Liver (tissue), 9 donors: Measurements from ENCODE around the gene DEFB114. TPM values are rescaled to one million over a fixed set of nuclear protein-coding genes. Genes with fewer than 3 reads are reported as not detected.

Experiments
- DNase-seq: peaks from one replicate; pipeline ENCODE4 v3.0.0-alpha.2; 2017; ENCODE audit warnings: low spot score
- H3K27ac ChIP-seq, 2 donors: one replicate each; pipeline ENCODE4 v1.7.0; 2013; ENCODE audit warnings: inconsistent platforms in 2 of 2, low read length in 2 of 2, control low read depth in 1 of 2, low read depth in 1 of 2, mild to moderate bottlenecking in 1 of 2
- H3K27me3 ChIP-seq, 4 donors: one replicate each; pipeline versions ENCODE4 v1.6.1 to v1.7.0; 2013; ENCODE audit warnings: low read length in 3 of 4, inconsistent platforms in 1 of 4, mild to moderate bottlenecking in 1 of 4, moderate library complexity in 1 of 4; ENCODE audit not compliant: control insufficient read depth in 4 of 4, insufficient read depth in 4 of 4
- H3K36me3 ChIP-seq, 4 donors: one replicate each; pipeline versions ENCODE4 v1.6.1 to v1.7.0; 2013; ENCODE audit warnings: low read length in 3 of 4, mild to moderate bottlenecking in 3 of 4, low read depth in 1 of 4, moderate library complexity in 1 of 4; ENCODE audit not compliant: control insufficient read depth in 4 of 4, insufficient read depth in 3 of 4
- H3K4me1 ChIP-seq, 4 donors: one replicate each; pipeline versions ENCODE4 v1.6.1 to v1.7.0; 2013; ENCODE audit warnings: low read length in 3 of 4, mild to moderate bottlenecking in 3 of 4, moderate library complexity in 1 of 4; ENCODE audit not compliant: control insufficient read depth in 4 of 4, insufficient read depth in 4 of 4
- H3K4me3 ChIP-seq, 3 donors: one replicate each; pipeline versions ENCODE4 v1.6.1 to v1.7.0; 2013; ENCODE audit warnings: low read length in 3 of 3, control low read depth in 1 of 3, low read depth in 1 of 3, mild to moderate bottlenecking in 1 of 3
- H3K9ac ChIP-seq, 2 donors: one replicate each; pipeline ENCODE4 v1.7.0; 2013; ENCODE audit warnings: low read length in 2 of 2, mild to moderate bottlenecking in 2 of 2, moderate library complexity in 2 of 2, control low read depth in 1 of 2, low read depth in 1 of 2
- H3K9me3 ChIP-seq, 4 donors: one replicate each; pipeline versions ENCODE4 v1.6.1 to v1.7.0; 2013; ENCODE audit warnings: low read length in 3 of 4; ENCODE audit not compliant: control insufficient read depth in 4 of 4
- EGR1 ChIP-seq, 2 donors: IDR thresholded peaks; 2 replicates each; pipeline ENCODE4 v1.6.1; 2016 to 2018; ENCODE audit warnings: antibody characterized with exemption in 2 of 2, low read depth in 2 of 2
- FOXA1 ChIP-seq: IDR thresholded peaks from 2 replicates; pipeline ENCODE4 v1.6.1; 2016; ENCODE audit warnings: antibody characterized with exemption
- FOXA2 ChIP-seq: IDR thresholded peaks from 2 replicates; pipeline ENCODE4 v1.6.1; 2016; ENCODE audit warnings: antibody characterized with exemption
- GABPA ChIP-seq, 2 donors: IDR thresholded peaks in 1 of 2; conservative IDR thresholded peaks in 1 of 2; 2 replicates each; pipeline ENCODE4 v1.6.1; 2016; ENCODE audit warnings: antibody characterized with exemption in 2 of 2, mild to moderate bottlenecking in 1 of 2, moderate library complexity in 1 of 2
- HNF4A ChIP-seq, 2 donors: conservative IDR thresholded peaks; 2 replicates each; pipeline ENCODE4 v1.6.1; 2016; ENCODE audit warnings: antibody characterized with exemption in 2 of 2, mild to moderate bottlenecking in 2 of 2
- HNF4G ChIP-seq: IDR thresholded peaks from 2 replicates; pipeline ENCODE4 v1.6.1; 2016; ENCODE audit warnings: antibody characterized with exemption
- NR2F2 ChIP-seq: IDR thresholded peaks from 2 replicates; pipeline ENCODE4 v1.6.1; 2016; ENCODE audit warnings: antibody characterized with exemption
- RXRA ChIP-seq, 2 donors: IDR thresholded peaks; 2 replicates each; pipeline ENCODE4 v1.6.1; 2017 to 2018; ENCODE audit warnings: antibody characterized with exemption in 2 of 2, mild to moderate bottlenecking in 1 of 2
- SP1 ChIP-seq: IDR thresholded peaks from 2 replicates; pipeline ENCODE4 v1.6.1; 2018; ENCODE audit warnings: antibody characterized with exemption, mild to moderate bottlenecking
- TAF1 ChIP-seq: conservative IDR thresholded peaks from 2 replicates; pipeline ENCODE4 v1.6.1; 2016; ENCODE audit warnings: antibody characterized with exemption, mild to moderate bottlenecking
- YY1 ChIP-seq: IDR thresholded peaks from 2 replicates; pipeline ENCODE4 v1.6.1; 2016; ENCODE audit warnings: antibody characterized with exemption, mild to moderate bottlenecking
- WGBS: extraction: QIAGEN DNeasy Blood & Tissue Kit; methylation state at CpG from one replicate; pipeline ENCODE4 v1.1.7; 2013; 5-methylcytosine and 5-hydroxymethylcytosine counted together
- polyA plus RNA-seq, 2 donors: library from polyadenylated mRNA; stranded (reverse) in 1 of 2; unstranded in 1 of 2; fragments of 200-250 nt in 1 of 2; fragments of >200 nt in 1 of 2; fragmentation: Nextera tagmentation in 1 of 2; extraction: Ambion mirVana in 1 of 2; gene quantifications; one replicate each; pipeline versions ENCODE4 v1.2.1 to v1.2.3, GENCODE V29; 2013 to 2015
- total RNA-seq, 2 donors: library from RNA; depleted of rRNA; stranded (reverse); fragments of >200 nt; gene quantifications; one replicate each; pipeline ENCODE4 v1.2.3, GENCODE V29; 2014
- TF ChIP-seq, protein P1 (sequence below): IDR thresholded peaks from 2 replicates; pipeline ENCODE4 v1.6.1; 2016; ENCODE audit warnings: antibody characterized with exemption
- TF ChIP-seq, protein P2 (sequence below): IDR thresholded peaks from 2 replicates; pipeline ENCODE4 v1.6.1; 2016; ENCODE audit warnings: antibody characterized with exemption
- TF ChIP-seq, protein P3 (sequence below): IDR thresholded peaks from 2 replicates; pipeline ENCODE4 v1.6.1; 2016; ENCODE audit warnings: antibody characterized with exemption, mild to moderate bottlenecking
- TF ChIP-seq, protein P4 (sequence below): fragments of 150-350 bp; IDR thresholded peaks from 2 replicates; pipeline ENCODE4 v1.5.1; 2017; ENCODE audit warnings: improper control_type of control experiment, low read depth, low read length; ENCODE audit not compliant: missing input control
- donor health status: healthy.
- donor health status: healthy.
- donor health status: healthy.
- donor health status: healthy.
- donor health status: healthy.

Gene DEFB114
- total and polyA plus RNA-seq, 4 donors: not detected

DNA sequence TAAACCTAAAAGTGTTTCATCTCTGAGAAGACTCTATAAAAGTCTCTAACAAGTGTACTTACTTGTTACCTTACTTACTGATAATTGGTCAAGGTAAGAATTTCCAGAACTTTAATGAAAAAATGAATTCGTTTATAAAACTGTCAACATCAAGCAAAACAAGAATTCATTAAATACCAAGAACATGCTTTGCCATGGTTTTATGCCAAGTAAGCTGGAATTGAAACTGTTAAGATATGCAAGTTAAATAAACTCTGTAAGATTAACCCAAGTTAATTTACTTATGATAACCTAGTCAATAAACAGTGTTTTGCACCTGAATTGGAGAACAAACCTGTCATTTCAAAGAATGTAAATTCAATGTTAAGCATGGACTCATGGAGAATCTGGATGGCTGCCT, 22.6 kb upstream of the DEFB114 start (continued):
- TF ChIP-seq, protein P1, sequence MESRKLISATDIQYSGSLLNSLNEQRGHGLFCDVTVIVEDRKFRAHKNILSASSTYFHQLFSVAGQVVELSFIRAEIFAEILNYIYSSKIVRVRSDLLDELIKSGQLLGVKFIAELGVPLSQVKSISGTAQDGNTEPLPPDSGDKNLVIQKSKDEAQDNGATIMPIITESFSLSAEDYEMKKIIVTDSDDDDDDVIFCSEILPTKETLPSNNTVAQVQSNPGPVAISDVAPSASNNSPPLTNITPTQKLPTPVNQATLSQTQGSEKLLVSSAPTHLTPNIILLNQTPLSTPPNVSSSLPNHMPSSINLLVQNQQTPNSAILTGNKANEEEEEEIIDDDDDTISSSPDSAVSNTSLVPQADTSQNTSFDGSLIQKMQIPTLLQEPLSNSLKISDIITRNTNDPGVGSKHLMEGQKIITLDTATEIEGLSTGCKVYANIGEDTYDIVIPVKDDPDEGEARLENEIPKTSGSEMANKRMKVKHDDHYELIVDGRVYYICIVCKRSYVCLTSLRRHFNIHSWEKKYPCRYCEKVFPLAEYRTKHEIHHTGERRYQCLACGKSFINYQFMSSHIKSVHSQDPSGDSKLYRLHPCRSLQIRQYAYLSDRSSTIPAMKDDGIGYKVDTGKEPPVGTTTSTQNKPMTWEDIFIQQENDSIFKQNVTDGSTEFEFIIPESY: no peak
- TF ChIP-seq FOXA2 (no peak), YY1 (no peak), NR2F2 (no peak)

DNA sequence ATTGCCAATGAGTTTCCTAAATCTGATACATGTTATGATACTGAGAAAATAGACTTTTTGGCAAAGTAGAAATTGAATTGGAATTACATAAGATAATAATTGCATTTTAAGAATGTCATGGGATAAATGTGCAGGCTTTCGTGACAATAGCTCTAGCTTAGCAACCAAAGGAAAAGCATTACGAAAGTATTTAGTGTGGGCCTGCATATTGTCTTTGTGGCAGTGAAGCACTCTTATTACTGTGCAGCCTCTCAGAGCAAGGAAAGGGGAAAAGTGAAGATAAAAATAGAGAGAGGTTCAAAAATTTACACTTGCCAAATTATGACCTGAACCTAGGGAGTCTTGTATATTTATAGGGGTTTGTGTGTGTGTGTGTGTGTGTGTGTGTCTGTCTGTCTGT, 18.1 kb upstream of the DEFB114 start:
- H3K4me1 ChIP-seq: peaks cover 0 to 3% (median 0%) of the 10 kb centered on the region in 4 donors
- no peak for DNase-seq
- no peak overlapping the region for H3K27ac ChIP-seq
- no peaks in the 10 kb centered on the region for H3K9me3 ChIP-seq
- H3K27me3 ChIP-seq: no peaks in the 10 kb centered on the region
- TF ChIP-seq HNF4G (no peak), TAF1 (no peak), RXRA (IDR thresholded peaks at IDR 0.05) (no peak), FOXA2 (no peak), FOXA1 (no peak), GABPA (IDR thresholded peaks at IDR 0.05 in 1 of 2, conservative IDR thresholded peaks at IDR 0.05 in 1 of 2) (no peak), YY1 (no peak), HNF4A (conservative IDR thresholded peaks at IDR 0.05) (no peak), SP1 (no peak), EGR1 (IDR thresholded peaks at IDR 0.05; ENCODE audit: low read depth in 2 of 2) (no peak)
- TF ChIP-seq, protein P2, sequence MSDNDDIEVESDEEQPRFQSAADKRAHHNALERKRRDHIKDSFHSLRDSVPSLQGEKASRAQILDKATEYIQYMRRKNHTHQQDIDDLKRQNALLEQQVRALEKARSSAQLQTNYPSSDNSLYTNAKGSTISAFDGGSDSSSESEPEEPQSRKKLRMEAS: no peak
- TF ChIP-seq, protein P3, sequence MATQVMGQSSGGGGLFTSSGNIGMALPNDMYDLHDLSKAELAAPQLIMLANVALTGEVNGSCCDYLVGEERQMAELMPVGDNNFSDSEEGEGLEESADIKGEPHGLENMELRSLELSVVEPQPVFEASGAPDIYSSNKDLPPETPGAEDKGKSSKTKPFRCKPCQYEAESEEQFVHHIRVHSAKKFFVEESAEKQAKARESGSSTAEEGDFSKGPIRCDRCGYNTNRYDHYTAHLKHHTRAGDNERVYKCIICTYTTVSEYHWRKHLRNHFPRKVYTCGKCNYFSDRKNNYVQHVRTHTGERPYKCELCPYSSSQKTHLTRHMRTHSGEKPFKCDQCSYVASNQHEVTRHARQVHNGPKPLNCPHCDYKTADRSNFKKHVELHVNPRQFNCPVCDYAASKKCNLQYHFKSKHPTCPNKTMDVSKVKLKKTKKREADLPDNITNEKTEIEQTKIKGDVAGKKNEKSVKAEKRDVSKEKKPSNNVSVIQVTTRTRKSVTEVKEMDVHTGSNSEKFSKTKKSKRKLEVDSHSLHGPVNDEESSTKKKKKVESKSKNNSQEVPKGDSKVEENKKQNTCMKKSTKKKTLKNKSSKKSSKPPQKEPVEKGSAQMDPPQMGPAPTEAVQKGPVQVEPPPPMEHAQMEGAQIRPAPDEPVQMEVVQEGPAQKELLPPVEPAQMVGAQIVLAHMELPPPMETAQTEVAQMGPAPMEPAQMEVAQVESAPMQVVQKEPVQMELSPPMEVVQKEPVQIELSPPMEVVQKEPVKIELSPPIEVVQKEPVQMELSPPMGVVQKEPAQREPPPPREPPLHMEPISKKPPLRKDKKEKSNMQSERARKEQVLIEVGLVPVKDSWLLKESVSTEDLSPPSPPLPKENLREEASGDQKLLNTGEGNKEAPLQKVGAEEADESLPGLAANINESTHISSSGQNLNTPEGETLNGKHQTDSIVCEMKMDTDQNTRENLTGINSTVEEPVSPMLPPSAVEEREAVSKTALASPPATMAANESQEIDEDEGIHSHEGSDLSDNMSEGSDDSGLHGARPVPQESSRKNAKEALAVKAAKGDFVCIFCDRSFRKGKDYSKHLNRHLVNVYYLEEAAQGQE: no peak
- TF ChIP-seq, protein P4, sequence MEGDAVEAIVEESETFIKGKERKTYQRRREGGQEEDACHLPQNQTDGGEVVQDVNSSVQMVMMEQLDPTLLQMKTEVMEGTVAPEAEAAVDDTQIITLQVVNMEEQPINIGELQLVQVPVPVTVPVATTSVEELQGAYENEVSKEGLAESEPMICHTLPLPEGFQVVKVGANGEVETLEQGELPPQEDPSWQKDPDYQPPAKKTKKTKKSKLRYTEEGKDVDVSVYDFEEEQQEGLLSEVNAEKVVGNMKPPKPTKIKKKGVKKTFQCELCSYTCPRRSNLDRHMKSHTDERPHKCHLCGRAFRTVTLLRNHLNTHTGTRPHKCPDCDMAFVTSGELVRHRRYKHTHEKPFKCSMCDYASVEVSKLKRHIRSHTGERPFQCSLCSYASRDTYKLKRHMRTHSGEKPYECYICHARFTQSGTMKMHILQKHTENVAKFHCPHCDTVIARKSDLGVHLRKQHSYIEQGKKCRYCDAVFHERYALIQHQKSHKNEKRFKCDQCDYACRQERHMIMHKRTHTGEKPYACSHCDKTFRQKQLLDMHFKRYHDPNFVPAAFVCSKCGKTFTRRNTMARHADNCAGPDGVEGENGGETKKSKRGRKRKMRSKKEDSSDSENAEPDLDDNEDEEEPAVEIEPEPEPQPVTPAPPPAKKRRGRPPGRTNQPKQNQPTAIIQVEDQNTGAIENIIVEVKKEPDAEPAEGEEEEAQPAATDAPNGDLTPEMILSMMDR: no peak
- no peak overlapping the region for H3K4me3 ChIP-seq
- H3K9ac ChIP-seq: no peak overlapping the region
- 92% methylated on average over 2 of the region's 2 CpGs for WGBS
- H3K36me3 ChIP-seq: no peaks in the 10 kb centered on the region
